ENCODE results near the gene XPO4. TPM values are rescaled to one million over a fixed set of nuclear protein-coding genes. Genes with fewer than 3 reads are reported as not detected.

XPO4 gene
- total and polyA plus RNA-seq, 2 donors (not counting 1 experiment from before 2014, with no cell fraction given) = 10.5 to 17.2 TPM

DNA sequence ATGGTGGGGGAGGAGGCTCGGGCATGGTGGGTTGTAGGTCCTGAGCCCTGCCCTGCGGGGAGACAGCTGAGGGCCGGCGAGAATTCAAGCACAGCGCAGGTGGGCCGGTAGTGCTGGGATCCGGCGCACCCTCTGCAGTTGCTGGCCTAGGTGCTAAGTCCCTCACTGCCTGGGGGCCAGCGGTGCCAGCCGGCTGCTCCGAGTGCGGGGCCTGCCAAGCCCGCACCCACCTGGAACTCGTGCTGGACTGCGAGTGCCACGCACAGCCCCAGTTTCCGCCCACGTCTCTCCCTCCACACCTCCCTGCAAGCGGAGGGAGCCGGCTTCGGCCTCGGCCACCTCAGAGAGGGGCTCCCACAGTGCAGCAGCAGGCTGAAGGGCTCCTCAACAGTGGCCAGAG, 162.5 kb downstream of the XPO4 start:
- DNase-seq (ENCODE audit: low read depth in 2 of 2) = no peak
- Histone ChIP-seq H3K9me3 (ENCODE audit: control insufficient read depth, insufficient read depth, low read depth, low read length) (no peaks in the 10 kb centered on the region), H3K79me2 (ENCODE audit: control insufficient read depth, insufficient read depth, low read length) (no peaks in the 10 kb centered on the region), H2AFZ (ENCODE audit: low read length) (no peak overlapping the region), H4K20me1 (ENCODE audit: control insufficient read depth, extremely low read depth, insufficient read depth, low read length) (no peaks in the 10 kb centered on the region), H3K9ac (ENCODE audit: insufficient read depth, low read length) (no peak overlapping the region), H3K27ac (ENCODE audit: insufficient read depth, low read length) (no peak overlapping the region), H3K4me3 (replicated peaks in 1 of 4; ENCODE audit: control extremely low read depth in 1 of 4, insufficient read depth in 1 of 4, low read depth in 3 of 4, low read length in 4 of 4) (no peak overlapping the region), H3K36me3 (ENCODE audit: control insufficient read depth, insufficient read depth, low read length) (no peaks in the 10 kb centered on the region), H3K27me3 (ENCODE audit: control insufficient read depth, insufficient read depth, low read length) (no peaks in the 10 kb centered on the region), H3K4me2 (ENCODE audit: extremely low read depth, insufficient read depth, low read length) (no peak overlapping the region), H3K4me1 (ENCODE audit: control insufficient read depth, extremely low read depth, insufficient read depth, low read length) (no peaks in the 10 kb centered on the region)
- TF ChIP-seq, protein P1, sequence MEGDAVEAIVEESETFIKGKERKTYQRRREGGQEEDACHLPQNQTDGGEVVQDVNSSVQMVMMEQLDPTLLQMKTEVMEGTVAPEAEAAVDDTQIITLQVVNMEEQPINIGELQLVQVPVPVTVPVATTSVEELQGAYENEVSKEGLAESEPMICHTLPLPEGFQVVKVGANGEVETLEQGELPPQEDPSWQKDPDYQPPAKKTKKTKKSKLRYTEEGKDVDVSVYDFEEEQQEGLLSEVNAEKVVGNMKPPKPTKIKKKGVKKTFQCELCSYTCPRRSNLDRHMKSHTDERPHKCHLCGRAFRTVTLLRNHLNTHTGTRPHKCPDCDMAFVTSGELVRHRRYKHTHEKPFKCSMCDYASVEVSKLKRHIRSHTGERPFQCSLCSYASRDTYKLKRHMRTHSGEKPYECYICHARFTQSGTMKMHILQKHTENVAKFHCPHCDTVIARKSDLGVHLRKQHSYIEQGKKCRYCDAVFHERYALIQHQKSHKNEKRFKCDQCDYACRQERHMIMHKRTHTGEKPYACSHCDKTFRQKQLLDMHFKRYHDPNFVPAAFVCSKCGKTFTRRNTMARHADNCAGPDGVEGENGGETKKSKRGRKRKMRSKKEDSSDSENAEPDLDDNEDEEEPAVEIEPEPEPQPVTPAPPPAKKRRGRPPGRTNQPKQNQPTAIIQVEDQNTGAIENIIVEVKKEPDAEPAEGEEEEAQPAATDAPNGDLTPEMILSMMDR (conservative IDR thresholded peaks at IDR 0.05 in 1 of 2, IDR thresholded peaks at IDR 0.05 in 1 of 2; ENCODE audit: low read depth in 1 of 2, low read length in 2 of 2) = no peak
- TF ChIP-seq EZH2 (IDR thresholded peaks at IDR 0.05; ENCODE audit: low read length, missing control alignments) = no peak

DNA sequence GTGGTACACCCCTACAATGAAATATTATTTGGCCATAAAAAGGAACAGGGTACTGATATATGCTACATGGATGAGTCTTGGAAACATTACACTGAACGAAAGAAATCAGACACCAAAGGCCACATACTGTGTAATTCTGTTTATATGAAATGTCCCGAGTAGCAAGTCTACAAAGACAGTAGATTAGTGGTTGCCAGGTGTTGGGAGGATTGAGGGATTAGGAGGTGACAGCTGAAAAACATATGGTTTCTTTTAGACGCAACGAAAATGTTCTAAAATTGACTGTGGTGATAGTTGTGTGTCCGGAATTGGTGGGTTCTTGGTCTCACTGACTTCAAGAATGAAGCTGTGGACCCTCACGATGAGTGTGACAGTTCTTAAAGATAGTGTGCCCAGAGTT, 163.9 kb downstream of the XPO4 start:
- Histone ChIP-seq H4K20me1 (ENCODE audit: control insufficient read depth, extremely low read depth, insufficient read depth, low read length) (no peaks in the 10 kb centered on the region), H2AFZ (ENCODE audit: low read length) (no peak overlapping the region), H3K27ac (ENCODE audit: insufficient read depth, low read length) (no peak overlapping the region), H3K4me1 (ENCODE audit: control insufficient read depth, extremely low read depth, insufficient read depth, low read length) (no peaks in the 10 kb centered on the region), H3K4me3 (replicated peaks in 1 of 4; ENCODE audit: control extremely low read depth in 1 of 4, insufficient read depth in 1 of 4, low read depth in 3 of 4, low read length in 4 of 4) (no peak overlapping the region), H3K79me2 (ENCODE audit: control insufficient read depth, insufficient read depth, low read length) (no peaks in the 10 kb centered on the region), H3K36me3 (ENCODE audit: control insufficient read depth, insufficient read depth, low read length) (no peaks in the 10 kb centered on the region), H3K4me2 (ENCODE audit: extremely low read depth, insufficient read depth, low read length) (no peak overlapping the region), H3K27me3 (ENCODE audit: control insufficient read depth, insufficient read depth, low read length) (no peaks in the 10 kb centered on the region), H3K9ac (ENCODE audit: insufficient read depth, low read length) (no peak overlapping the region), H3K9me3 (ENCODE audit: control insufficient read depth, insufficient read depth, low read depth, low read length) (no peaks in the 10 kb centered on the region)
- no peak for DNase-seq (ENCODE audit: low read depth in 2 of 2)
- no peak for TF ChIP-seq EZH2 (IDR thresholded peaks at IDR 0.05; ENCODE audit: low read length, missing control alignments)
- TF ChIP-seq, protein P1 (conservative IDR thresholded peaks at IDR 0.05 in 1 of 2, IDR thresholded peaks at IDR 0.05 in 1 of 2; ENCODE audit: low read depth in 1 of 2, low read length in 2 of 2) = no peak

DNA sequence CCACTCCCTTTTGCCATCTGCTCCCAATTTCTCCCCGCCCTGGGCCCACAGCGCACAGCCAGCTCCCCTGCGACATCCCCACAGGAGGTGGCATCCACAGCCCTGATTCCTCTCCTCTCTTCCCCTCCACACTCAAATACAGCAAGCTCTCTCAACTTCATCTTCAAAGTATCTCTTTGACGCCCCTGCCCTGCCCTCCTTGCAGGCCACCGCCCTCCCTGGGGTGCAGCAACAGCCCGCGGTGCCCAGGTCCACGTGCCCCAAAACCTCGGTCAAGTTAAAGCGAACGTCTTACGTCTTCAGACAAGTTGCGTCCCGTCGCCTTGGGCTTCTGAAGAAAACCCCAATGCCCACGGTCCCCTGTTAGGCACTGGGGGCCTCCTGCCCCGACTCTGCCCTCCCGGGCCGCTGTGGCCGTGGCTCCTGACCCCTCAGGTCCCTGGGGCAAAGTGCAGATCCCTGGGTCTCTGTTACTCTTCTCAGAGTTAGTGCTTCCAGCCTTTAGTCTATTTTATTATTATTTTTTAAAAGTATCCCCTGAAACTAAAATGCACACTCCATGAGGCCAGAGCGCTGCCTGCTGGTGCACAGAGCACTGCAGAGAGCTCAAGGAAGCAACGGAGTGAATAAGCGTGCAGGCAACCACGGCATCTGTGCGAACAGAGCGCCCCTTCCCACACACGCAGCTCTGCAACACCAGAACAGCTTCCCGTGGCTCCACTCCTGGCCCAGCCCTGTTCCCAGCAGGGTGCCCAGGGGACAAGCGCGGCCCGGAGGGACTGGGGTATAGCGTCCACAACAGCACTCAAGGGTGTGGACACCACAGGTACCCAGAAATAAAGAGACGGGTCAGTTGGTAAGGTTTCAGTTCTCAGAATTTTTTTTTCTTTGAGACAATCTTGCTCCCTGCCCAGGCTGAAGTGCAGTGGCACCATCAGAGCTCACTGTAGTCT, 172.6 kb downstream of the XPO4 start:
- Histone ChIP-seq H3K79me2 (ENCODE audit: control insufficient read depth, insufficient read depth, low read length) (no peaks in the 10 kb centered on the region), H3K4me1 (ENCODE audit: control insufficient read depth, extremely low read depth, insufficient read depth, low read length) (no peaks in the 10 kb centered on the region), H4K20me1 (ENCODE audit: control insufficient read depth, extremely low read depth, insufficient read depth, low read length) (no peaks in the 10 kb centered on the region), H3K27me3 (ENCODE audit: control insufficient read depth, insufficient read depth, low read length) (no peaks in the 10 kb centered on the region), H3K4me3 (replicated peaks in 1 of 4; ENCODE audit: control extremely low read depth in 1 of 4, insufficient read depth in 1 of 4, low read depth in 3 of 4, low read length in 4 of 4) (no peak overlapping the region), H3K36me3 (ENCODE audit: control insufficient read depth, insufficient read depth, low read length) (no peaks in the 10 kb centered on the region), H3K27ac (ENCODE audit: insufficient read depth, low read length) (no peak overlapping the region), H3K9me3 (ENCODE audit: control insufficient read depth, insufficient read depth, low read depth, low read length) (no peaks in the 10 kb centered on the region), H3K9ac (ENCODE audit: insufficient read depth, low read length) (no peak overlapping the region), H2AFZ (ENCODE audit: low read length) (no peak overlapping the region), H3K4me2 (ENCODE audit: extremely low read depth, insufficient read depth, low read length) (no peak overlapping the region)
- TF ChIP-seq EZH2 (IDR thresholded peaks at IDR 0.05; ENCODE audit: low read length, missing control alignments) = no peak
- TF ChIP-seq, protein P1 (conservative IDR thresholded peaks at IDR 0.05 in 1 of 2, IDR thresholded peaks at IDR 0.05 in 1 of 2; ENCODE audit: low read depth in 1 of 2, low read length in 2 of 2) = no peak
- no peak for DNase-seq (ENCODE audit: low read depth in 2 of 2)
